GM18909 (cell line): ENCODE measurements around the gene DFFA.
"Not testable (repeated sequence)": the region's sequence is repeated elsewhere in the genome, so short reads cannot be mapped to it uniquely, and the experiment has no call there.

Source experiments
- ATAC-seq: cut with Tn5 transposase; IDR thresholded peaks from one replicate; pipeline ENCODE4 v1.9.1; 2021; ENCODE audit warnings: mild to moderate bottlenecking; ENCODE audit not compliant: unreplicated experiment, poor library complexity

DFFA gene

GRCh38 chr1:10506046-10506676 is 33.8 kb upstream of the DFFA start:
- not testable (repeated sequence) for ATAC-seq

GRCh38 chr1:10504249-10504648 is 31.9 kb upstream of the DFFA start:
- no peak for ATAC-seq

GRCh38 chr1:10502206-10502605 is 29.9 kb upstream of the DFFA start:
- ATAC-seq = no peak

- ATAC-seq = no peak
Measured at GRCh38 chr1:10498231-10498630, 25.9 kb upstream of the DFFA start.

- no peak for ATAC-seq
Measured at GRCh38 chr1:10497109-10497508, 24.8 kb upstream of the DFFA start.

GRCh38 chr1:10495952-10496351 is 23.6 kb upstream of the DFFA start:
- ATAC-seq = no peak

- ATAC-seq = no peak
Measured at GRCh38 chr1:10495475-10495817, 23.1 kb upstream of the DFFA start.

- ATAC-seq = peak; percentile 76
Measured at GRCh38 chr1:10494754-10495474, 22.6 kb upstream of the DFFA start.

GRCh38 chr1:10494418-10494753 is 22.1 kb upstream of the DFFA start:
- ATAC-seq = no peak

GRCh38 chr1:10490286-10490970 is 18.1 kb upstream of the DFFA start:
- ATAC-seq = no peak

- no peak for ATAC-seq
Measured at GRCh38 chr1:10489291-10490055, 17.1 kb upstream of the DFFA start.

GRCh38 chr1:10484521-10484920 is 12.2 kb upstream of the DFFA start:
- ATAC-seq = no peak

GRCh38 chr1:10480614-10481013 is 8.3 kb upstream of the DFFA start:
- ATAC-seq = no peak

- ATAC-seq = no peak
Measured at GRCh38 chr1:10479296-10479695, 7.0 kb upstream of the DFFA start.

- no peak for ATAC-seq
Measured at GRCh38 chr1:10475510-10475909, 3.2 kb upstream of the DFFA start.

- peak; percentile 71 for ATAC-seq
Measured at GRCh38 chr1:10474613-10475507, 2.5 kb upstream of the DFFA start, which contains the start of gene PEX14. Gene PEX14 (plus strand): TSS chr1:10474950. CDS start chr1:10474967, 17 bp downstream.

GRCh38 chr1:10474309-10474612 is 1.9 kb upstream of the DFFA start:
- not testable (repeated sequence) for ATAC-seq

- no peak for ATAC-seq
Measured at GRCh38 chr1:10473145-10473765, 926 bp upstream of the DFFA start.

- ATAC-seq = no peak
Measured at GRCh38 chr1:10471411-10472219, 714 bp downstream of the DFFA start.
